GM18511 (cell line): ENCODE data around the gene TRABD2B.

Experiments
- ATAC-seq: cut with Tn5 transposase; IDR thresholded peaks from one replicate; pipeline ENCODE4 v1.9.1; 2021; ENCODE audit warnings: mild to moderate bottlenecking, moderate library complexity; ENCODE audit not compliant: unreplicated experiment

The TRABD2B gene

GRCh38 chr1:47997289-47998200, at the start of gene TRABD2B:
Gene TRABD2B, minus strand, starts transcription at chr1:47997385.
- ATAC-seq, result peak; percentile 88

- no peak for ATAC-seq
Observed at GRCh38 chr1:48044311-48044710, 47.1 kb upstream of the TRABD2B start.

DNA sequence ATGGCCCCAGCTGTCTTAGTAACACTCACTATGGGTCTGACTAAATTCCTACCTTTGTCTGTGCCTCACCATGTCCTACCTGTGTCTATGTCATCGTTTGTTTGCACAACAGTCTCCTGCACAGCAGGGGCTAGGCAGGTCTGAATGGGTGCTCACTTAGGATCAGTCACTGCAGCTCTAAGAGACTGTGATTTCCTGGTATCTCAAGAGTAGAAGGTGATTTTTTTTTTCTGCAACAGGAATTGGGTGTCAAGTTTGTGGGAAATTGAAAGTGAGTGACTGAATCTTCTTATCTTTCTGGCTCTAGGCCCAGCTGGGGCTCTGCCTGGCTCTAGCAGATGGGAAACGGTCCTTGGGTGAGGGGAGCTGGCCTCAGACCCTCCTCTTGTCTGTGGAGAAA, 46.4 kb upstream of the TRABD2B start:
- no peak for ATAC-seq

- ATAC-seq, result no peak
Observed at GRCh38 chr1:48040154-48040553, 43.0 kb upstream of the TRABD2B start.

- ATAC-seq, result peak; percentile 67
Observed at GRCh38 chr1:48039088-48040054, 42.2 kb upstream of the TRABD2B start.

DNA sequence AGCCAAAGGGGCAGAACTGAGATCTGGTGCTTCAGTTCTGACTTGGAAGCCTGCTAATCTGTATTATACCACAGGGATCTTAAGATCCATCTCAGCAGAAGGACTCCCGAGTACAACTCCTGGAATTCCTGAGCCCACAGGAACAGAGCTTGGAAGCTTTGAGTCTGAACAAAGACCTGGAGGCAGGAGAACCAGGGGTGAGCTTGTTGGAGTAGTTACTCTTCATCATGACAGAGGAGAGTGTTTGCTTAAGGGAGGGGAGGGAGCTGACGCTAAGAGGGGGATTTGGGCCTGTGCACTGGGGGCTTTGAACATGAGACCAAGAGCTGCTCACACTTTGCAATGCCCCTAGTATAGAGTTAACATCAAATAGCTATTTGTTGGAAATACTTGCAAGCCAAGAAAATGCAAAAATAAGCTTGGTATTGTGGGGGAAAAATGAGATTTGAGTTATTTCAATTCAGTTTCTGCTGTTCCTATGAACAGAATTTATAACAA, 41.1 kb upstream of the TRABD2B start:
- ATAC-seq, result no peak

DNA sequence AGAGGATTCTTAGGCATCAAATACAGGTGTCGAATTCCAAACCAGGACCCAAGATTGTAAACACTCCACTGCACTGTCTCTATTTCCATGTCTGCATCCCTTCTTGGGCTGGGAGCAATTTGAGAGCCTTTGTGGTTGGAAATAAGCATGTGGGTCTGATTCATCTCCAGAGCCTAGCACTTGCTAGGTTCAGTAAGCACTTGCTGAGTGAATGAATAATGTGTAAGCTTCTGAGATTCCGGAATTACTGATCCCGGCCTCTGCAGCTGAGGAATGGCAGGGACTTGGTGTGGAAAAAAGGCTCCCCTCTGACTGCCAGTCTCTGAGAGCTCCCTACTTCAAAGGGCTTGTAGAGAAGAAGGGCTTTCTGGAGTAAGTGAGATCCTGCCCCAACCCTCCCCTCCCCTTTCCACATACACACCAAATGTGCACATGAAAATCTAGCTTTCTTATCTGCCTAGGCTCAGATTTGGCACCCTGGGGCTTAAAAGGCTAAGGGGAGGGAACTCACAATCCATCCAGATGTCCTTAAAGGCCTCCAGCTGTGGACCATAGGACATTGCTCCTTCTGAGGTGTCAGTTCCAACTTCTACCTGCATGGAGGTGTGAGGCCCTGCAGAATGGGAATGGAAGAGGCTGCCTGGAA, 39.6 kb upstream of the TRABD2B start:
- ATAC-seq, result no peak

GRCh38 chr1:48035371-48036141, 38.4 kb upstream of the TRABD2B start:
- ATAC-seq, result no peak

DNA sequence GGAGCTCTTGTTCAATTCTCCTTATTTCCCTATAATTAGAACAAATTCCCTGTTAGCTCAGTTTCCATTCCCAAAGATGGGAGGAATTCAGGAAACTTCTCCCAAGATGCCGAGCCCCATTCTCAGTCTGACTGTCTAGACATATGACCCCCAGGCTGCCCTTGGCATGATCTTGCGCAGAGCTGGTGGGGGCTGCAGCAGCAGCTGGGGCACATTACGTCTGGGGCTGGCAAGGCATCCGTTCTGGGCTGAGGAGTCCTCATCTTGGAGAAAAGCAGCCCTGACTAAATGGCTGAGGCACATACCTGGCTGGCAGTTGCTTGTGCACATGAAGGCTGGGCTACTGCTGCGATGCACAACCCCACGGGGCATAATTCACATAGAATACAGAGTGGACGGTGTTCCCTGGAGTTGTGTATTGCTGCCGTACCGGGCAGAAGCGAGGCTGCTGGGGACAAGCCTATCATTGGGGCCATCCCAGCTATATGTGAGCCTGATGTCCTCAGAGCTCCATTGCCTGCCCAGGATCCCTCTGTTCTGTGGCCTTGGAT, 36.4 kb upstream of the TRABD2B start:
- no peak for ATAC-seq

DNA sequence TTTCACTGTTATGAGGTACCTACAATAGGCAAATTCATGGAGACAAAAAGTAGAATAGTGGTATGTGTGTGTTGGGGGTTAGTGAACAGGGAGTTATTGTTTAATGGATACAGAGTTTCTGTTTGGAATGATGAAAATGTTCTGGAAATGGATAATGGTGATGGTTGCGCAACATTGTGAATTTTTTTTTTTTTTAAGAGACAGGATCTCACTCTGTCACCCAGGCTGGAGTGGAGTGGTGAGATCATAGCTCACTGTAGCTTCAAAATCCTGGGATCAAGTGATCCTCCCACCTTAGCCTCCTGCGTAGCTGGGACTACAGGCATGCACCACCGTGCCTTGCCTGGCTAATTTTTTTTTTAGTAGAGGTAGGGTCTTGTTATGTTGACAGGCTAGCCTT, 34.5 kb upstream of the TRABD2B start:
- no peak for ATAC-seq

DNA sequence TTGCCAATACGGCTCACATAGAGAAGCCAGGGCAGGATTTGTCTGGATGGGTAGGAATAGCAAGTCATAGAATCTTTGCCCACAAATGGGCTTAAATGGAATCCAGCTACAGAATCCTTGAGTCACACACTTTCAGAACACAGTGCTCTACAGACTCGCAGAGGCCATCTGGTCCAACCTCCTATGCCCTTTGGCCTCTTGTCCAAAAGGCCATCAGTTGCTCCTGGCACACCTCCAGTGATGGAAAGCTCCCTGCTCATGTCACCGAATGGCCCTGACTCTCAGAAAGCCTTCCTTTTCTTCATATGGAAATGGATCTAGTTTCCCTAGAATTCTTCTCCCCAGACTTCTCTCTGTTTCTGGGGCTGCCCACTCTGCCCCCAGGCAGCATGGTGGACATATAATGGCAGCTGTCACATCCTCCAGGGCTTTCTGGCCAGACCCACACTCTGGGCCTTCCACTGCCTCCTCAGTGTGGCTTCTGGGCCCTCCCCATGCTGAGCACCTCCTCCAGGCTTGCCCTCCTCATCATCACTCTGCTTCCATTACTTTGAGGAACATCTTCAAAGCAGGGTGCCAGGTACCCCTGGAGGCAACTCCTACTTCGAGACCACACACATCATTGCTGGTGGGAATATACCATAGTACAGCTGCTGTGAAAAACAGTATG, 33.6 kb upstream of the TRABD2B start:
- ATAC-seq, result no peak

GRCh38 chr1:48030211-48030610, 33.0 kb upstream of the TRABD2B start:
- no peak for ATAC-seq

DNA sequence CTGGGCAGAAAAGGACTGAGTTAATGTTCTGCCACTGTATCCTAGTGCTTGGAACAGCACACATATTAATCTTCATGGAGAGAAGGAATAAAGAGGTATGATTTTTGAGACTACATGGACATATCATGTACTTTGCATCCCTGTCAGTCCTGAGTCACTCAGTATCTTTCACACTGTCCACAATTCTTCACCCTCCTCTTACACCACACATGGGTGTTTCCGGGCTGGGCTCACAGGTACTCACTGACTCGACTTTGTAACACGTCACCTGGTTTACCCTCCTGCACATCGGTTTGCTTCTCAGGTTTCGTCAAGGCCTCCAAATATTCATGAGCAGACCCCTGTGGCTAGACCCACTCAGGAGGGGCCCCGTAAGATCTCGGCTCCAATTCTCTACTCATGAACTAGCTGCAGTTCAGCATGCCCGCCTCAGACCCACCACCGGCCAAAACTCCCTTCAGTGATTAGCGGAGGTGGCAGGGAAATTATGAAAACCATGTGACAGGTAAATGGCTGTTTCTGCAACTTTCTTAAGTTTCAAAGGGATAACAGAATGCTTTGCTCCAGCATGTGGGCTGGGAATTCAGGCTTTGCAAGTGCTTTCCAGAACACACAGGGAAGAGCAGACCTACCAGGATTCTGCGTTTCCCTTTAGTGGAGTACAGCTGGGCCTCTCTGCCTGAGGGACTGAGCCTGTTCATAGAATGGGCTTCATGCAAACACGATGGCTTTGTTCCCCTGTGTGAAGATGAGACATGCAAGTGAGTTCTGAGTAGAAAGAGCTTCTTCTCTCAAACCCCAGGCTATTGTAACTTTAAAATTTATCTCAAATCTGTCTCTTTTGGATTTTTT, 31.3 kb upstream of the TRABD2B start:
- no peak for ATAC-seq

DNA sequence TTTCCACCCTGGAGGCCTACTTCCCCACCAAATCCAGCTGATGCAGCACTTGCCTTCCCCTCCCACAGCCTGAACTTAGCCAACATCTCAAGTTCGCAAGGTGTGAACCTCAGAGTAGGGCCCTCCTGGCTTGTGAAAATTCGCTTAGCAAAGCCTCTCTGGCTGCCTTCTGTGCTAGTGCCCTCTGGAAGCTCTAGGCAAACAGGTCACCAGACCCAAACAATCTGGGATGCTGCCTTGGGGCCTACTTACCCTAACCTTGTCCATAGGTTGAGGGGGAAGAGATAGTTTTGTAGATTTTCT, 30.3 kb upstream of the TRABD2B start:
- ATAC-seq, result no peak

DNA sequence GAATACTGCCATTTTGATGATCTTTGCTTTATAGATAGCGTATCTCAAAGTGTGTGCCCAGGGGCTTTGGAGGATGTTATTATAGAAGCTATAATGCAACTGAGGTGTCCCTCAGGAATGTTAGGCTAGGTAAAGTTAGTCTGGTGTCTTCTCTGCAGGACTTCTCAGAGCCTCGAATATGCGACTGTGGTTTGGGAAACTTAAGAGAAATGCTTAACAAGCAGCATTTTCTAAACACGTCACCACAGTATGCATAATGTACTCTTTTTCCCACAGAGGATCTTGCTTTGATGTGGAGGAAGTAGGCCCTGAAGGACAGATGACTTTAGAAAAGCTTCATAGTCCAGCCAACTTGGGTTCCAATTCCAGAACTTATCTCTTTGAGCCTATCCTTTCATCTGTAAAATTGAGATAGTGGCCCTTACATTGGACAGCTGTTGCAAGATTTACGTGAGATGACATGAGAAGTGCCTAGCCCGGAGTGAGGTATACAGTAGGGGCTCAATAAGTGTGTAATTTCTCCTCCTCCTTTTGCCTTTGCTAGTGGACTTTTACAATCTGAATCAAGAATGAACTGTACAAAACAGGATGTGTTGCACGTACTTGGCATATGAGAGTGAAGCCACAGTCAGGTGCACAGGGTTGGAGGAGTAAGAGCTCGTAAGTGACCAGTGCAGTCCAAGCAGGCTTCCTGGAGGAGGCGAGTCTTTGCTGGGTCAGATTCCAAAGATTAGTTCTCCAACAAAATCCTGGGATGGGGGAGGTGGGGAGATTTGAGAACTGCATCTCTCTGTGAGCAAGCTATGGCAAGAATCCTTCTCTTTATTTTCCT, 29.7 kb upstream of the TRABD2B start:
- ATAC-seq, result no peak

GRCh38 chr1:48026275-48026674, 29.1 kb upstream of the TRABD2B start:
- no peak for ATAC-seq

DNA sequence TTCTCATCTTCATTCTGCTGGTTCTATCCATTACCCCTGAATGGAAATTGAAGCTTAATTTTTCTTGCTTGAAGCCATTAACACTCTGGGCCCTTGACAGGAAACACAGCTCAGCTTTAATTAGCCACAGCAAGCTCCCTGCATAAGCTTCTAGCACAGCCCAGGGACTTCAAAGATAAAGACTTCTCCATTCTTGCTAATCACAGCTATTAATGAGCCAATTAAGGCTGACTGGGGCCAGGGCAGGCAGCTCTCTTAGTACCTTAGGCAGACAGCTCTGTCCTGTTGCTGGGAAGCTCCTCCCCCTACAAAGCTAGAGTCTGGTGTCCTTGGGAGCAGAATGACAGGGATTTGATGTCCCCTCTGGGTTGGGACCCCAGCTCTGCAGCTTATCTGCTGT, 27.9 kb upstream of the TRABD2B start:
- no peak for ATAC-seq

DNA sequence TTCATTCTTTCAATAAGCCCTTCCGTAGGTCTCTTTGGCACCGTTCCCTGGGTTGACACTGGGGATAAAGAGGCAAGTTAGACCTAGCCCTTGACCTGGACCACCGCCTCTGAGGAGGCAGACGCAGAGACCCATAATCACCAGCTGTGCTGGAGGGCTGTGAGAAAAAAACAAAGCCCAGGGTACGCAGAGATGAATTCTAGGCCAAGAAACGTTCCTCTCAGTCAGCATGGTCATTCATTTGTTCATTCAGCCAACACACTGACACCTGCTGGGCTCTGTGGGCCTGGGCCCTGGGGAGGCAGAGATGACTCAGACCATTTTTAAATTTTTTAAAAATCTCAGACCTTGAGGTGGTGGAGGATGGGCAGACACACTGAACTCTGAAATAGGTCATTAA, 26.3 kb upstream of the TRABD2B start:
- no peak for ATAC-seq
